Natural killer cell (primary cell): ENCODE results near the gene GRIA2. TPM values are rescaled to one million over a fixed set of nuclear protein-coding genes. Genes with fewer than 3 reads are reported as not detected.
A peak's percentile ranks its signal among the peaks of the same experiment; 100 is the strongest.

Experiments used
- ATAC-seq, 3 donors: fragments of 150-1000 bp in 2 of 3; fragments of 200-7000 bp in 1 of 3; cut with Tn5 transposase; 1 replicate in 1 of 3; 2 replicates in 2 of 3; pipeline ENCODE4 v1.10.0; 2021; ENCODE audit warnings: mild to moderate bottlenecking in 2 of 3, moderate library complexity in 2 of 3
- DNase-seq, 2 donors: peaks; one replicate each; pipeline versions ENCODE4 v3.0.0 to v3.0.0-alpha.2; 2013 to 2021; ENCODE audit warnings: mixed read lengths in 1 of 2
- H3K27ac ChIP-seq: one replicate; pipeline ENCODE4 v1.5.1; 2013; ENCODE audit warnings: mild to moderate bottlenecking, low read length
- H3K27me3 ChIP-seq: one replicate; pipeline ENCODE4 v1.6.1; 2013; ENCODE audit warnings: low read length; ENCODE audit not compliant: control insufficient read depth, insufficient read depth
- H3K36me3 ChIP-seq: one replicate; pipeline ENCODE4 v1.6.1; 2013; ENCODE audit warnings: low read length; ENCODE audit not compliant: control insufficient read depth, insufficient read depth
- H3K4me1 ChIP-seq: one replicate; pipeline ENCODE4 v1.6.1; 2013; ENCODE audit warnings: low read length; ENCODE audit not compliant: control insufficient read depth, insufficient read depth
- H3K4me3 ChIP-seq: one replicate; pipeline ENCODE4 v1.5.1; 2013; ENCODE audit warnings: low read length
- H3K9me3 ChIP-seq: one replicate; pipeline ENCODE4 v1.6.1; 2013; ENCODE audit warnings: low read length; ENCODE audit not compliant: control insufficient read depth, insufficient read depth
- H3K27ac Mint-ChIP-seq, 2 donors: one replicate each; pipeline ENCODE4 v1.8.0; 2022; ENCODE audit warnings: mild to moderate bottlenecking in 2 of 2, mixed read lengths in 2 of 2, moderate library complexity in 1 of 2
- H3K27me3 Mint-ChIP-seq, 2 donors: one replicate each; pipeline ENCODE4 v1.8.0; 2022; ENCODE audit warnings: low read depth in 2 of 2, mixed read lengths in 2 of 2
- H3K36me3 Mint-ChIP-seq: one replicate; pipeline ENCODE4 v1.8.0; 2022; ENCODE audit warnings: mixed read lengths
- H3K4me1 Mint-ChIP-seq, 2 donors: one replicate each; pipeline ENCODE4 v1.8.0; 2022; ENCODE audit warnings: mixed read lengths in 2 of 2
- H3K4me3 Mint-ChIP-seq: one replicate; pipeline ENCODE4 v1.8.0; 2022; ENCODE audit warnings: mild to moderate bottlenecking, moderate library complexity, mixed read lengths
- H3K9me3 Mint-ChIP-seq, 2 donors: one replicate each; pipeline ENCODE4 v1.8.0; 2022; ENCODE audit warnings: mixed read lengths in 2 of 2
- WGBS: methylation state at CpG from one replicate; pipeline ENCODE4 v1.1.7; 2013; ENCODE audit warnings: missing lambda C conversion rate; ENCODE audit not compliant: insufficient coverage; 5-methylcytosine and 5-hydroxymethylcytosine counted together
- intact Hi-C: fragments of 100-400 bp; cut with micrococcal nuclease; formaldehyde crosslinking; loops from one replicate; pipeline ENCODE4 v1.14.2; 2022
- total RNA-seq, 4 donors: library from RNA; stranded (reverse); fragments of 120-200 nt in 1 of 4; gene quantifications; one replicate each; pipeline versions ENCODE4 v1.2.3 to v1.2.4, GENCODE V29; 2013 to 2022
- TF ChIP-seq, protein P1 (sequence below): fragments of 200-600 bp; IDR thresholded peaks from one replicate; pipeline ENCODE4 v1.8.0; 2022; ENCODE audit warnings: antibody characterized with exemption

The GRIA2 gene
- total RNA-seq, 3 donors from 2014 or later (not counting 1 experiment from before 2014, with no cell fraction given) = not detected

DNA sequence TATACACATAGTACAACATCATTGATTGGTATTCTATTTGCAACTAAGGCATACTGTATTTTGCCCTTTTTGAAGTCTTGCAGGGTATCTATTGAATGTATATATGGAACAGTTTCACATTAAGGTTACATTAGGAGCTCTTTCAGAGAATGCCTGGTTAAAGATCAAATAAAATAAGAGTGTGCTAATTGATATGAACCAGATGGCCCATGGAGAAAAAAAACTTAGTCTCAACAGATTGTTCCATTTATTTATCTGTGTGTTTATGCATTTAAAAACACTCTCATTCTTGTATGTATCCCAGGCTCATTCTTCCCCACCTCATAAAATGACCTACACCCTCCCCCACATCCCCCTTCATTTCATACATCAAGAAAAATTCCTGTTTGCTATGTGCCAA is 35.2 kb upstream of the GRIA2 start:
- H3K4me1 Mint-ChIP-seq = no peaks in the 10 kb centered on the region
- intact Hi-C loops = no loop called here

DNA sequence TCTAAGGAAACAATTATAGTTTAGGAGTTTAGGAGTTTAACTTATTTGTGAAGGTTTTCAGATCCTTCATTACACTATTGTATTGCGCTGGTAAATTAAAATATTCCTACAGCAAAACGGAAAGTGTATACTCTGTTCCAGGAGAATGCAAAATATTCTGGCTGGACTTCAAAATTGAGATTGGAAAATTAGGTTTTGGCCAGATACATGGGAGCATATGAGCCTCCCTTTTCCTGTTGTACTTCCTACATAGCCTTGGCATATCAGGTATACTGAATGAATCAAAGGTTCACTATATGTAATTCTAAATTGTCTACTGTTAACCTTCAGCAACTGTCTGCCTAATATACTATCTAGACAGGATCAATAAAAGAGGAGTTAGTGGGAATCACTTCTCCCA is 25.2 kb upstream of the GRIA2 start:
- Mint-ChIP-seq H3K4me1 (no peaks in the 10 kb centered on the region), H3K4me3 (no peak overlapping the region), H3K27me3 (no peaks in the 10 kb centered on the region), H3K36me3 (no peaks in the 10 kb centered on the region), H3K27ac (no peak overlapping the region), H3K9me3 (peaks cover 4 to 7% of the 10 kb centered on the region in 2 donors)
- Histone ChIP-seq H3K4me3 (no peak overlapping the region), H3K27ac (no peak overlapping the region), H3K27me3 (no peaks in the 10 kb centered on the region), H3K4me1 (no peaks in the 10 kb centered on the region), H3K36me3 (no peaks in the 10 kb centered on the region), H3K9me3 (no peaks in the 10 kb centered on the region)
- intact Hi-C loops = no loop called here
- TF ChIP-seq, protein P1, sequence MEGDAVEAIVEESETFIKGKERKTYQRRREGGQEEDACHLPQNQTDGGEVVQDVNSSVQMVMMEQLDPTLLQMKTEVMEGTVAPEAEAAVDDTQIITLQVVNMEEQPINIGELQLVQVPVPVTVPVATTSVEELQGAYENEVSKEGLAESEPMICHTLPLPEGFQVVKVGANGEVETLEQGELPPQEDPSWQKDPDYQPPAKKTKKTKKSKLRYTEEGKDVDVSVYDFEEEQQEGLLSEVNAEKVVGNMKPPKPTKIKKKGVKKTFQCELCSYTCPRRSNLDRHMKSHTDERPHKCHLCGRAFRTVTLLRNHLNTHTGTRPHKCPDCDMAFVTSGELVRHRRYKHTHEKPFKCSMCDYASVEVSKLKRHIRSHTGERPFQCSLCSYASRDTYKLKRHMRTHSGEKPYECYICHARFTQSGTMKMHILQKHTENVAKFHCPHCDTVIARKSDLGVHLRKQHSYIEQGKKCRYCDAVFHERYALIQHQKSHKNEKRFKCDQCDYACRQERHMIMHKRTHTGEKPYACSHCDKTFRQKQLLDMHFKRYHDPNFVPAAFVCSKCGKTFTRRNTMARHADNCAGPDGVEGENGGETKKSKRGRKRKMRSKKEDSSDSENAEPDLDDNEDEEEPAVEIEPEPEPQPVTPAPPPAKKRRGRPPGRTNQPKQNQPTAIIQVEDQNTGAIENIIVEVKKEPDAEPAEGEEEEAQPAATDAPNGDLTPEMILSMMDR = no peak
- ATAC-seq = no peak
- no peak for DNase-seq
- WGBS = 83% methylated on average over 1 of the region's 2 CpGs

More for the DNA sequence above, 35.2 kb upstream of the GRIA2 start:
- TF ChIP-seq, protein P1 = no peak
- no peak overlapping the region for H3K4me3 Mint-ChIP-seq
- Histone ChIP-seq H3K27ac (no peak overlapping the region), H3K4me3 (no peak overlapping the region), H3K9me3 (peaks cover 2% of the 10 kb centered on the region), H3K36me3 (no peaks in the 10 kb centered on the region), H3K4me1 (no peaks in the 10 kb centered on the region), H3K27me3 (no peaks in the 10 kb centered on the region)
- no peaks in the 10 kb centered on the region for H3K36me3 Mint-ChIP-seq
- no peak overlapping the region for H3K27ac Mint-ChIP-seq
- no peak for DNase-seq
- ATAC-seq = no peak
- no peaks in the 10 kb centered on the region for H3K27me3 Mint-ChIP-seq
- H3K9me3 Mint-ChIP-seq = peaks cover 6 to 27% of the 10 kb centered on the region in 2 donors

DNA sequence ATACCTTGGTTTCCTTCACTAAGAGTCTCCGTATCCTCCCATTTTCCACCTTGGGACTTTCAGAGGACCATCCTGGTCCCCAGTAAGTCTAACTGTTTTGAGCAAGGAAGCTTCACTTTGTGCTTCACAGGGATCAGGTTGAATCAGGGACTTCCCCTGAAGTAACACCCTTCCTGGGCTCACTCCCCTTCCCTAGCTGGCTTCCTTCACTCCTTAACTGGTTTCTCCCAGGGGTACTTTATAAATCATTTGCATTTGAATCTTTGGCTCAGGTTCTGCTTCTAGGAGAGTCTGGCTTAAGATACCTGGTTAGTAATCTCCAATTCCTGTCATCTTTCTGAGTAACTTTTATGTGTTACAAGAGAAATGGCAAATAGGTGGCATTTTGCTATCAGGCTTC is 24.5 kb upstream of the GRIA2 start:
- intact Hi-C loops = no loop called here
- H3K36me3 Mint-ChIP-seq = no peaks in the 10 kb centered on the region
- Histone ChIP-seq H3K9me3 (no peaks in the 10 kb centered on the region), H3K4me3 (no peak overlapping the region), H3K4me1 (no peaks in the 10 kb centered on the region), H3K36me3 (no peaks in the 10 kb centered on the region), H3K27me3 (no peaks in the 10 kb centered on the region), H3K27ac (no peak overlapping the region)
- H3K9me3 Mint-ChIP-seq = peaks cover 4 to 7% of the 10 kb centered on the region in 2 donors
- no peak overlapping the region for H3K4me3 Mint-ChIP-seq
- no peak overlapping the region for H3K27ac Mint-ChIP-seq
- ATAC-seq (no peak), DNase-seq (no peak)
- H3K27me3 Mint-ChIP-seq = no peaks in the 10 kb centered on the region
- 92% methylated on average over 1 of the region's 1 CpG for WGBS
- TF ChIP-seq, protein P1 = no peak
- no peaks in the 10 kb centered on the region for H3K4me1 Mint-ChIP-seq

DNA sequence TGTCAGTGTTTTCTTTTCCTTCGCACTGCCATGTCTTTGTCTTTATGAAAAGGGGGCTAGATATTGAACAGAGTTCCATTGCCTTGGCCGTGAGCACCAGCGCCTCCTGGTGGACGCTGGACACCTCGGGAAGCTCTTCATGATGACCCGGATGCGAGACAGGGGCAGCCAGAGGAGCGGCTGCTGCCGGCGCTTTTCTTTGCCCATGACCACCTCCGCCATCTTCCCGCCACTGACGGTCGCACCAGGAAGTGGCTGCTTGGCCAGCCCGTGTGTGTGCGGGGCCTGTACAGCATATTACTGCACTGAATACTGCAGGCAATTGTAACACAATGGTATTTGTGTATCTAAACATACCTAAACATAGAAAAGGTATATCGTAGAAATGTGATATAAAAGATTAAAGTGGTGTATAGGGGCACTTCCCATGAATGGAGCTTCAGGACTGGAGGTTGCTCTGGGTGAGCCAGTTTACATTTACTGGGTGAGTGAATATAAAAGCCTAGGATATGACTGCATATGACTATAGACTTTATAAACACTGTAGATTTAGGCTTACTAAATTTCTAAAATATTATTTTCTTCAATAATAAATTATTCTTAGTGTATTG is 15.8 kb upstream of the GRIA2 start:
- peak in 1 of 2 donors; percentile 23 for DNase-seq
- intact Hi-C loops = no loop called here
- Histone ChIP-seq H3K36me3 (no peaks in the 10 kb centered on the region), H3K4me3 (no peak overlapping the region), H3K27ac (no peak overlapping the region), H3K27me3 (no peaks in the 10 kb centered on the region), H3K4me1 (no peaks in the 10 kb centered on the region), H3K9me3 (peaks cover 4% of the 10 kb centered on the region)
- Mint-ChIP-seq H3K27ac (no peak overlapping the region), H3K36me3 (no peaks in the 10 kb centered on the region), H3K4me3 (no peak overlapping the region), H3K9me3 (peaks cover 8 to 14% of the 10 kb centered on the region in 2 donors), H3K27me3 (no peaks in the 10 kb centered on the region), H3K4me1 (no peaks in the 10 kb centered on the region)
- ATAC-seq = no peak
- WGBS = 76% methylated on average over 17 of the region's 17 CpGs
- TF ChIP-seq, protein P1 = no peak
